HG03354 (cell line): ENCODE results near the gene THSD7B.
A peak's percentile ranks its signal among the peaks of the same experiment; 100 is the strongest.

ENCODE experiments used
- ATAC-seq: cut with Tn5 transposase; IDR thresholded peaks from one replicate; pipeline ENCODE4 v1.9.1; 2021; ENCODE audit warnings: mild to moderate bottlenecking; ENCODE audit not compliant: unreplicated experiment, poor library complexity, severe bottlenecking

The THSD7B gene

GRCh38 chr2:137435162-137435561, 669.8 kb downstream of the THSD7B start:
- ATAC-seq, result no peak

GRCh38 chr2:137437386-137437785, 672.0 kb downstream of the THSD7B start:
- ATAC-seq, result no peak

DNA sequence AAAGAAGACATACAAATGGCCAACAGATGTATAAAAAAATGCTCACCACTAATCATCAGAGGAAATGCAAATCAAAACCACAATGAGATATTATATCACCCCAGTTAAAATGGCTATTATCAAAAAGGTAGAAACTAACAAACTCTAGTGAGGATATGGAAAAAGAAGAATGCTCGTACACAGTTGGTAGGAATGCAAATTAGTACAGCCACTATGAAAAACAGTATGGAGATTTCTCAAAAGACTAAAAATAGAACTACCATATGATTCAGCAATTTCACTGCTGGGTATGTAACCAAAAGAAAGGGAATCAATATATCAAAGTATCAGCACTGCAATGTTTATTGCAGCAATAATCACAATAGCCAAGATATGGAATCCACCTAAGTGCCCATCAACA, 679.6 kb downstream of the THSD7B start:
- no peak for ATAC-seq

- no peak for ATAC-seq
Observed at GRCh38 chr2:137449454-137449853, 684.1 kb downstream of the THSD7B start.

DNA sequence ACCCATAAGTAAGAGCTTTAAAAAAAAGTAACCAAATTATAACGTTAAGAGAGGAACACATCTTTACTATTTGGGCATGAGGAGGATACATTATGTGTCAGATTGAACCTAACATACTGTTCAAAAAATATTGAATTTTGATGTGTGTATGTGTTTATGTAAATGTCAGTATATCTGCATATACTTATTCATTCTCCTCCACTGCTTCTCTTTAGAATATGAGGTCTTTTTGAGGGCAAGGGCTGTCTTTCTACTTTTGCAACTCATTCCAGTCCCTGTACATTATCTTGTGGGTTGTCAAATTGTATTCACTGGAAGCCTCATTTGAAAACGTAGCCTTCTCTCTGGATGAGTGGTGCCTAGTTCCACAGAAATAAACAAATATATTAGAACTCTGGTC, 689.5 kb downstream of the THSD7B start:
- no peak for ATAC-seq

DNA sequence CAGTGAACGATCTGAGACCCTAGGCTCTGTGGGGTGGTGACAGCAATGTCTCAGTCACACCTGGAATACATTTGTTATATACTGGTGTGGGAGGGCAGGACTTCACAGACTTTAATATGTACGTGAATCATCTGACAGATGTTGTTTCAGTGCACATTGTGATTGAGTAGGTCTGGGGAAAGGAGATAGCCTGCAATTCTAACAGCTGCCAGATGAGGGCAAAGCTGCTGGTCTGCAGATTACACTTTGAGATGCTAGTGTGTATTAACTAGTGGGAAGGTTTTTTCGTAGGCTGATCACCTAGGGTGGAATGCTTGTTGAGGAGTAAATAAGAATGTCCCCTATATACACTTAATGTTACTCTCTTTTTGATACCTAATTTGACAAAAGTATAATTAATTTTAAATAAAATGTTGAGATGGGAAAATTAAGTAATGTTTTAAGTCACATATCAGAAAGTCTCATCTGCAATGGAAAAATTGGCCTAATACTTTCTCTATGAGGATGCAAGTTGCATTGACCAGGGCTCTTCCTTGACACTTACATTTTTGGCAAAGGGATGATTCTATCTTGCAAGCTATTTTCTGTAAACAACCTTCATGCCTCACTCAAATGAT, 702.0 kb downstream of the THSD7B start:
- ATAC-seq, result peak; percentile 88

- ATAC-seq, result no peak
Observed at GRCh38 chr2:137493261-137493660, 727.9 kb downstream of the THSD7B start.

- ATAC-seq, result no peak
Observed at GRCh38 chr2:137500599-137500998, 735.3 kb downstream of the THSD7B start.

DNA sequence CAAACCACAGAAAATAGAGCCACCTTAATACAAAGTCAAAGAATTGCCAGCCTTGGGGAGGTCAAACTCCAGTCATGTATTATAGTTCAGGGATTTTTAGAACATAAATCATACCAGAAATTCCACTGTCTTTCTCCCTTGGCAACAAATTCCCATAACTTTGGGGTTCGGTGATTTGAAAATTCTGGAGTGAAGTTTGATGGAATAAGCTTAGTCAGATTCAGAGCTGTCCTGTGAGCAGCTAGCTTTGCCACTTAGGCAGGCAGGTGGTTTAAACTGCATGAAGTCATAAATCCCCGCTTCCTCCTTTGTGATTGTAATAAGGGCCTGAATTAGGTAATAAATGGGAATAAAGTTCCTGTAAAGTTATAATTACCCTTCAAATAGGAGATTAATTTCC, 741.9 kb downstream of the THSD7B start:
- ATAC-seq, result no peak

DNA sequence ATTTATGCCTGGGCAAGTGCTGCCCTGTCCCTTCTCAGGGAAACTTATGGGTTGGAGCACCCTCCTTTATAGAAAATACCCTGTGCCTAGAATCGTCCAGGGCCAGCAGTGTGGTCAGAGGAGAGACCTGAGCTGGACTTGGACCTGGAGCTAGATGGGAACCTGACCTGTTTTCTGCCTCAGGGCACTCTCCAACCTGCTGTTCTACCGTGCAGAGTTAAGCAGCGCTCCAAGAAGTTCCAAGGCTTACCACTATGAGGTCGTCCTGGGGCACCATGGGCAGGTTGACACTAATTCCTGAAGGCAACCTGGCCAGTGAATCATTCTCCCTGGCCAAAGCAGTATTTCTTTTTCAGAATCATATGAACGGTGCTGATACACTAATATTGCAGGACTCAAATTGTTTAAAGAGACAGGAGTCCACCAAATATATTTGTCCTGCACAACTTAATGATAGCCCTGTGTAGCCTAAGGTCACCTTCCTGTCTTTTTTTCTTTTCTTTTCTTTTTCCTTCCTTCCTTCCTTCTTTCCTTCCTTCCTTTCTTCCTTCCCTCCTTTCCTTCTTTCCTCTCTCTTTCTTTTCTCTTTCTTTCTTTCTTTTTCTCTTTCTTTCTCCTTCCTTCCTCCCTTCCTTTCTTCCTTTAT, 743.5 kb downstream of the THSD7B start:
- no peak for ATAC-seq

DNA sequence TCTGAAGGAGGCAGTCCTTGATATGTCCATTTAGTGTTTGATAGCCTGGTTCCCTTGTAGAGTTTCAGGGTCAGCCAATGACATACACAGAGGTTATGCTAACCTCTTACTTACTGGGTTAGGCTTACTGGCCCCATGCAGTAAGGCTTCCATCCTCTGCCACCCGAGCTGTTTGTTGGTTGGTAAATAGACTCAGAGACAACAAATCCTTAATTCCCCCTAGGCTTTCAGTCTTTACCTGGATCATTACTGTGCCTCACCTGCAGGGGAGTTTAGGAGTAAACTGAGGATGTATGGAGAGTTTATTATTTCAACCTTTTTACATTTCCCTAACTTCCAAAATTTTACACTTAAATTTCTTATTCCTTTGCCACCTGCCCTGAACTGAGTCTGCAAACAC, 746.2 kb downstream of the THSD7B start:
- ATAC-seq, result no peak

GRCh38 chr2:137521653-137522619, 756.6 kb downstream of the THSD7B start:
- ATAC-seq, result no peak

DNA sequence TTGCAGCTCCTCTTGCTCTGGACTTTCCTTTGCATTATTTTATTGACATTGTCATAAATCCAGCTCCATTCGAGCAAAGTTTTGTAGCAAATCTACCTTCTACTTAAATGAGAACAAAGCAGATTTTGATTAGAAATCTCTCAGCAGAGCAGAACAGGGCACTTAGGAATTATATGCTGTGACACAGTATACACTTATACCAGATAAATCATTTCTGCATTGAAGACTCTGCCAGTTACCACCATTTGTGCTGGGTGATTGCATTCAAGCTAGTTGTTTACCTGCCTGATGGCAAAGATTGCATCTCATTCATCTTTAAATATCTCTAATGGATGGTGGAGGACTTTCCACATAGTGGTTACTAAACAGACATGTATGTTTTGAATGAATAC, 757.3 kb downstream of the THSD7B start:
- no peak for ATAC-seq

DNA sequence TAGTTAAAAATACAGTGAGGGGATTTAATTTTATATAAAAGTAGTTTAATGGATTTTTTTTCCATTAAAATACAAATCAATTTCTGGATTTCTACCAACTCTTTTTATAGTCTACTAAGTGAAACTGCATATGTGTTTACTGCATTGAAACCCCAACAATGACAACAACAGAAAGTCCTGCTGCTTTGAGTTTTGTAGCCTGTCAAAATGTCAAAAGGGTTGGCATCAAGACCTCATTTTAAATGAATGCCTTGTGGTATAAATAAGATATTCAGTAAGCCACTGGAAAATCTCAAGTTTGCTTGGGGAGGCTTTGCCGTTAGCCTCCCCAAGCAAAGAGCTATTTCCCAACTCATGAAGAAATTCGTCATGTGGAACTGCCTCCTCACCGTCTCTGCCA, 758.6 kb downstream of the THSD7B start:
- no peak for ATAC-seq

DNA sequence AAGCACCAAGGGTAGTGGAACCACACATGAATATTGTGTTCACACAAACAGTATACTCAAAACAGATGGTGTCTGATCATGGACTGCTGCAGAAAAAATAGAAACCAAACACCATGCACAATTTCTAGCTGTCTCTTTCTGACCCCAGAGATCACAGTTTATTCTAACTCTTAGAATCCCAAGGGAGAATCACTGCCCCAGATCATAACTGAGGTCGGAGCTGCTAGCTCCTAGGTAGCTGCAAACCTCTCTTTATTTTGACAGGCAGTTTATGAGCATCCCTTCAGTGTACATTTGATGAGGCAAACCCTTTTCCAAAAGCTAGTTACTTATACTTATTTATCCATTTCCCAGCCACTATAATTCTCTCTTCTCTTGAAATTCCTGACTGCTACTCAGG, 759.8 kb downstream of the THSD7B start:
- no peak for ATAC-seq

GRCh38 chr2:137525641-137526190, 760.4 kb downstream of the THSD7B start:
- no peak for ATAC-seq

DNA sequence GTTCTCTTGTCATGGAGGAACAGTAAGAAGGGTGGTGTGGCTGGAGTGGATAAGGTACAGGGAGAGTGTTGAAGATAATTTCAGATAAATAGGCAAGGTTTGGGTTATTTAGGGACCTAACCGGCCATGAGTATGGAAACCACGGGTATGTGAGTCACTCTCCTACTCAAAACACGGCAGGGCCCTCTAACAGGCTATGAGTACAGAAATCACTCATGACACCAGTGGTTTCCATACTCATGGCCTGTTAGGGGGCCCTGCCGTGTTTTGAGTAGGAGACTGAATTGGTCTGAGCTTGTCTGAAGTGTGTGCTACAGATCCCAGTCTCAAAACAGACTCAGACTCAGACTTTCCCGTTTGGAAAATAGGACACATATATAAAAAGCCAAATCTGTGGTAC, 770.6 kb downstream of the THSD7B start:
- no peak for ATAC-seq

GRCh38 chr2:137539336-137539735, 774.0 kb downstream of the THSD7B start:
- ATAC-seq, result no peak

GRCh38 chr2:137547842-137548241, 782.5 kb downstream of the THSD7B start:
- no peak for ATAC-seq

DNA sequence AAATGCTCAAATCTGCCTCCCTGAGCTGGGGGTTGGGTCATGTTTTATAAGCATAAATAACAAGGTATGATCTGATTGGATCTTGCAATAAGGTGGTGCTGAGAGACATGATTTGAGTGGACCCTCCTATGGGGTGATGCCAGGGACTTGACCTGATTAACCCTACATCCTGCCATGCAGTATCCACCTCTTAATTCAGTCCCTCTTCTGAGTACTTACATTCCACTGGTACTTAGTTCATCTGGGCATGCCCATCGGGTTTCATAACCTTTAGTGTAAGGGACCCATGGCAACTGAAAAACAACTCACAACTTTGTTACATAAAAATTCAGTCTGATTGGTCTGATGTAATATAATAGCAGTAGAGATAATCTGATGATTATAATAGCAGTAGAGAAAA, 801.0 kb downstream of the THSD7B start:
- ATAC-seq, result no peak
